ENCODE measurements around the gene CAGE1. TPM values are rescaled to one million over a fixed set of nuclear protein-coding genes. Genes with fewer than 3 reads are reported as not detected.

Gene CAGE1
- polyA plus RNA-seq, 3 donors = not detected

DNA sequence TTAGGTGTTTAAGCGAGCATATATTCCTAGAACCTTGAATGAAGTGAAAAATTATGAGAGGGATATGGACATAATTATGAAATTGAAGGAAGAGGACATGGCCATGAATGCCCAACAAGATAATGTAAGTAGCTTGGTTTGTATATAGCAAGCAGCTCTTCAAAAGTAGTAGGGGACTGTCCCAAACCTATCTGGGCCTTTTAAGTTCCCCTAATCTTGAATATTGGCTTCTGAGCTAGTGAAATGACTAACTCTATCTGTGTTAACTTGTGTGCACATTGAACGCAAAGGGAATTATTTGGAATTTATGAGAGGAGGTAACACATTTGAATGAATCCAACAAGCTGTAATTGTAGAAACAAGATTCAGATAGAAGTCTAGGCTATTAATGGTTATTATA, 21.8 kb upstream of the CAGE1 start:
- Histone ChIP-seq H3K27ac (ENCODE audit: low read depth in 1 of 2, low read length in 2 of 2) (no peak overlapping the region), H4K20me1 (ENCODE audit: insufficient read depth, low read length) (no peaks in the 10 kb centered on the region), H3K36me3 (replicated peaks in 1 of 2; ENCODE audit: control insufficient read depth in 1 of 2, insufficient read depth in 2 of 2, low read length in 2 of 2) (peaks cover 93 to 100% of the 10 kb centered on the region in 2 donors), H2AFZ (ENCODE audit: insufficient read depth, low read depth, low read length, poor library complexity, severe bottlenecking) (no peak overlapping the region), H3K9me3 (replicated peaks in 1 of 2; ENCODE audit: control insufficient read depth in 1 of 2, insufficient read depth in 1 of 2, low read length in 2 of 2) (no peaks in the 10 kb centered on the region), H3K4me3 (replicated peaks in 1 of 3; ENCODE audit: low read depth in 2 of 3, low read length in 3 of 3) (no peak overlapping the region), H3K4me2 (replicated peaks; ENCODE audit: extremely low read depth, low read length, poor library complexity, severe bottlenecking) (no peak overlapping the region), H3K4me1 (ENCODE audit: control insufficient read depth in 1 of 2, insufficient read depth in 2 of 2, low read length in 2 of 2) (no peaks in the 10 kb centered on the region), H3K9ac (ENCODE audit: insufficient read depth, low read length, poor library complexity, severe bottlenecking) (no peak overlapping the region), H3K27me3 (ENCODE audit: control insufficient read depth in 2 of 2, insufficient read depth in 2 of 2, low read length in 2 of 2) (no peaks in the 10 kb centered on the region), H3K79me2 (ENCODE audit: insufficient read depth, low read length) (no peaks in the 10 kb centered on the region)
- Mint-ChIP-seq H3K27ac (no peak overlapping the region), H3K4me3 (no peak overlapping the region), H3K4me1 (no peaks in the 10 kb centered on the region), H3K27me3 (ENCODE audit: low read depth in 3 of 3) (no peaks in the 10 kb centered on the region), H3K9me3 (no peaks in the 10 kb centered on the region), H3K36me3 (peaks cover 75 to 97% of the 10 kb centered on the region in 2 donors)
- intact Hi-C loops (cut with micrococcal nuclease) = no loop called here
- TF ChIP-seq, protein P1, sequence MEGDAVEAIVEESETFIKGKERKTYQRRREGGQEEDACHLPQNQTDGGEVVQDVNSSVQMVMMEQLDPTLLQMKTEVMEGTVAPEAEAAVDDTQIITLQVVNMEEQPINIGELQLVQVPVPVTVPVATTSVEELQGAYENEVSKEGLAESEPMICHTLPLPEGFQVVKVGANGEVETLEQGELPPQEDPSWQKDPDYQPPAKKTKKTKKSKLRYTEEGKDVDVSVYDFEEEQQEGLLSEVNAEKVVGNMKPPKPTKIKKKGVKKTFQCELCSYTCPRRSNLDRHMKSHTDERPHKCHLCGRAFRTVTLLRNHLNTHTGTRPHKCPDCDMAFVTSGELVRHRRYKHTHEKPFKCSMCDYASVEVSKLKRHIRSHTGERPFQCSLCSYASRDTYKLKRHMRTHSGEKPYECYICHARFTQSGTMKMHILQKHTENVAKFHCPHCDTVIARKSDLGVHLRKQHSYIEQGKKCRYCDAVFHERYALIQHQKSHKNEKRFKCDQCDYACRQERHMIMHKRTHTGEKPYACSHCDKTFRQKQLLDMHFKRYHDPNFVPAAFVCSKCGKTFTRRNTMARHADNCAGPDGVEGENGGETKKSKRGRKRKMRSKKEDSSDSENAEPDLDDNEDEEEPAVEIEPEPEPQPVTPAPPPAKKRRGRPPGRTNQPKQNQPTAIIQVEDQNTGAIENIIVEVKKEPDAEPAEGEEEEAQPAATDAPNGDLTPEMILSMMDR (IDR thresholded peaks at IDR 0.05) = no peak
- WGBS (ENCODE audit: insufficient coverage) = no CpG with 5 or more reads among the region's 2 CpGs
- DNase-seq = no peak

DNA sequence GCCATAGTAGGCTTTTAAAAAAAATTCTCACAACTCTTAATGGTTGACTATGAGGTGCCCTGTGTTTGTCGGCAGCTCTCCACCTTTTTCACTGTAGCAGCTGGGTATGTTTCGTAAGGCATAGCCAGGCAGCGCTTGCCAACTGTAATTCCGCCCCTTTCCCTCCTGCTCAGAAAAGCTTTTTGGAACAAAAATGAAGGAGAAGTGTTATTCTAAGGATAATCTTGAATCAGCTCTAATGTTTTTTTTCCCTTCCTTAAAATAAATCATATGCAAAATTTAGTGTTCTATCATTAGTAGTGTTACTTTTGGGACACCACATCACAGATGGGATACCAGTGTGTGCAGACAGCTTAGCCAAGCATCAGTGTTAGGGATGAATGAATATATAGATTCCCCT, 21.3 kb upstream of the CAGE1 start:
- intact Hi-C loops (cut with micrococcal nuclease) = no loop called here
- WGBS (ENCODE audit: insufficient coverage) = no CpG with 5 or more reads among the region's 4 CpGs

More for the DNA sequence above, 21.3 kb upstream of the CAGE1 start:
- H3K4me1 ChIP-seq (ENCODE audit: control insufficient read depth in 1 of 2, insufficient read depth in 2 of 2, low read length in 2 of 2) = no peaks in the 10 kb centered on the region
- no peak overlapping the region for H3K4me3 ChIP-seq (replicated peaks in 1 of 3; ENCODE audit: low read depth in 2 of 3, low read length in 3 of 3)
- no peak overlapping the region for H3K4me2 ChIP-seq (replicated peaks; ENCODE audit: extremely low read depth, low read length, poor library complexity, severe bottlenecking)
- Mint-ChIP-seq H3K4me3 (no peak overlapping the region), H3K4me1 (no peaks in the 10 kb centered on the region), H3K9me3 (no peaks in the 10 kb centered on the region), H3K36me3 (peaks cover 76 to 97% of the 10 kb centered on the region in 2 donors), H3K27me3 (ENCODE audit: low read depth in 3 of 3) (no peaks in the 10 kb centered on the region), H3K27ac (no peak overlapping the region)
- no peaks in the 10 kb centered on the region for H4K20me1 ChIP-seq (ENCODE audit: insufficient read depth, low read length)
- no peak overlapping the region for H2AFZ ChIP-seq (ENCODE audit: insufficient read depth, low read depth, low read length, poor library complexity, severe bottlenecking)
- H3K27me3 ChIP-seq (ENCODE audit: control insufficient read depth in 2 of 2, insufficient read depth in 2 of 2, low read length in 2 of 2) = no peaks in the 10 kb centered on the region
- DNase-seq = no peak
- TF ChIP-seq, protein P1 (IDR thresholded peaks at IDR 0.05) = no peak
- H3K79me2 ChIP-seq (ENCODE audit: insufficient read depth, low read length) = no peaks in the 10 kb centered on the region
- no peak overlapping the region for H3K9ac ChIP-seq (ENCODE audit: insufficient read depth, low read length, poor library complexity, severe bottlenecking)
- peaks cover 95 to 100% of the 10 kb centered on the region in 2 donors for H3K36me3 ChIP-seq (replicated peaks in 1 of 2; ENCODE audit: control insufficient read depth in 1 of 2, insufficient read depth in 2 of 2, low read length in 2 of 2)
- no peaks in the 10 kb centered on the region for H3K9me3 ChIP-seq (replicated peaks in 1 of 2; ENCODE audit: control insufficient read depth in 1 of 2, insufficient read depth in 1 of 2, low read length in 2 of 2)
- no peak overlapping the region for H3K27ac ChIP-seq (ENCODE audit: low read depth in 1 of 2, low read length in 2 of 2)

Measured in CD14-positive monocyte (primary cell).